GM18498 (cell line): ENCODE measurements around the gene CLPSL1.
"Not testable (repeated sequence)": the region's sequence is repeated elsewhere in the genome, so short reads cannot be mapped to it uniquely, and the experiment has no call there.

Experiments
- ATAC-seq: cut with Tn5 transposase; IDR thresholded peaks from one replicate; pipeline ENCODE4 v1.9.1; 2021; ENCODE audit warnings: mild to moderate bottlenecking, moderate library complexity; ENCODE audit not compliant: unreplicated experiment

The CLPSL1 gene, protein sequence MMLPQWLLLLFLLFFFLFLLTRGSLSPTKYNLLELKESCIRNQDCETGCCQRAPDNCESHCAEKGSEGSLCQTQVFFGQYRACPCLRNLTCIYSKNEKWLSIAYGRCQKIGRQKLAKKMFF

DNA sequence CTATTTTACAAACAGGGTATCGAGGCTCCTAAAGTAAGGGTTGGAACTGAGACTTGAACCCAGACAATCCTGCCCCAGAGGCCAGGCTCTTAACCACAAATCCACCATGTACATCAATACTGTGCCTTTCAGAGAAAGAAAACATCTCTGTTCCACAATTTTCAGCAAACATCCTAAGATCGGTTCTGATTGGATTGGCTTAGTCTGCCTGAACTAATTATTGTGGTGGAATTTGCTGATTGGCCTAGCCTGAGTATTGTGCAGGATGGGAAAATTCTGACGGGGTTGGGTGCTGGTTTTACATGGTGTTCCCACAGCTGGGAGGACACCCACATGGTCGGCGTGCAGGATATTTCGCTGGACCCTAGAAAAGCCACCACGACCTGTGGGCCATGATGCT lies at the start of gene CLPSL1:
TSS of gene CLPSL1 (plus strand) at position 301 of the 400 bp plus-strand sequence. CDS start at position 393, 92 bp downstream.
- no peak for ATAC-seq

DNA sequence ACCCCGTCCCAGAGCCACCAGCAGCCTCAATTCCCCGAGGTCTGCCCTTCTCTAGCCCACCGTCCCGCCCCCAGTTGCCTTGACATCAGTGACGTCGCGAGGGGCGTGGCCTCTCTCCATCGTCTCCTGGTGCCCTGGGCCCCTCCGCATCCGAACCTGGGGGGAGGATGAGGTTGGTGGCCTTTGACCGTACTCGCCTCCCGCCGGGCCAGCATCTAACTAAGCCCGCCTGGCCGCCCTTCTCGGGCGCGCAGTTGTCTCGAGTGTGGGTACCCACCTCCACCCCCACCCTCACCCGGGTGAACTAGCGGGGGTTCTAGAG lies 49.4 kb upstream of the CLPSL1 start:
- peak; percentile 54 for ATAC-seq

DNA sequence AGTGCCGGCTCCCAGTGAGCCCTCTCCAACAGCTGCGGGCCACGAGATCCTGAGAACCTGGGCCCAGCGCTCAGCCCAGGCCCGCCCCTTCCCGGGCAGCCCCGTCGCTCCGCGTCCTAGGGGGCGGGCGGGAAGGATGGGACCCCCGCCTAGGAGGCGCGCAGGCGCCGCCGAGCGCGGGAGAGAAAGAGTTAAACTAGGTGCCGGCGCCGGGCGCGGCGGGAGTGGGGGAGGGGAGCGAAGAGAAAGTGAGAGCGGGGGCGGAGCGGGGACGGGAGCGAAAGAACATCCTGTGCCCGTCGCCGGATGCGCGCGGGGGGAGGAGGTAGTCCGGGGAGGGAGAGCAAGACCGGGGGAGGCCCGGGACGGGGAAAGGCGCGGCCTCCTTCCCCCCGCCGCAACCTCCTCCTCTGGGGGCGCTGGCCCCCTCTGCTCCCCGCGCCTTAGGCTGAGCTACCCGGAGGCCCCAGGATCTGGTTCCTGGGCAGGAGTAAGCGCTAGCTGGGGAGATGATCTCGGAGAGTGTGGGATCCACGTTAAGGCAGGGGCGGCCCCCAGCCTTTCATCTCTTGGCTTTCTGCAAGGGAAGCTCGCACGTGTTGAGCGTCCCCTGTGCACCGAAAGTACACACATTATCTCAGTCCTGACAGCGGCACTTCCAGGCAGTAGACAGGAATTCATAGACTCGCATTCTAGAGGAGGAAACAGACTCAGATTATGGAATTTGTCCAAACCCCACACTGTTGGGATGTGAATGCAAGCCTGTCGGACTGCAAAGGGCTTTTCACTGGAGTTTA lies 48.9 kb upstream of the CLPSL1 start:
- peak; percentile 60 for ATAC-seq

DNA sequence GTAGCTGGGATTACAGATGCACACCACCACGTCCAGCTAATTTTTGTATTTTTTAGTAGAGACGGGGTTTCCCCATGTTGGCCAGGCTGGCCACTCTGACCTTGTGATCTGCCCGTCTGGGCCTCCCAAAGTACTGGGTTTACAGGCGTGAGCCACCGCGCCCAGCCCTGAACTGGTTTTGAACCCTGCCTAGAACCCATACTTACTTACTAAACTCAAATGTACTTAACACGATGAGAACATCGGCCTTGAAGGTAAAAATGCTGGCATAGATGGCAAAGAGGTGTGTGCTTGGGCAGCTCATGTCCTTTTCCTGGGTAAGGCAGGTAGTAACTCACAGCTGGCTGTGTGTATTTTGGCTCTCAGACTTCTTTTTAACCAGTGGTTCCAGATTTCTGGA lies 47.2 kb upstream of the CLPSL1 start:
- no peak for ATAC-seq

DNA sequence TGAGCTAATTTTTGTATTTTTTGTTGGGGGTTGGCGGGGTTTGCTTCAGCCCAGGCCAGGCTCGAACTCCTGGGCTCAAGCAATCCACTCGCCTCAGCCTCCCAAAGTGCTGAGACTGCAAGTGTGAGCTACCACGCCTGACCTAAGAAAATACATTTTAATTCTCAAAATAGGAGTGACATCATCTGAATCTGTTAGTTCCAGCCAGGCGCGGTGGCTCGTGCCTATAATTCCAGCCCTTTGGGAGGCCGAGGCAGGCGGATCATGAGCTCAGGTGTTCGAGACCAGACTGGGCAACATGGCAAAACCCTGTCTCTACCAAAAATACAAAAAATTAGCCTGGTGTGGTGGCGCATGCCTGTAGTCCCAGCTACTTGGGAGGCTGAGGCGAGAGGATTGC lies 46.5 kb upstream of the CLPSL1 start:
- not testable (repeated sequence) for ATAC-seq

DNA sequence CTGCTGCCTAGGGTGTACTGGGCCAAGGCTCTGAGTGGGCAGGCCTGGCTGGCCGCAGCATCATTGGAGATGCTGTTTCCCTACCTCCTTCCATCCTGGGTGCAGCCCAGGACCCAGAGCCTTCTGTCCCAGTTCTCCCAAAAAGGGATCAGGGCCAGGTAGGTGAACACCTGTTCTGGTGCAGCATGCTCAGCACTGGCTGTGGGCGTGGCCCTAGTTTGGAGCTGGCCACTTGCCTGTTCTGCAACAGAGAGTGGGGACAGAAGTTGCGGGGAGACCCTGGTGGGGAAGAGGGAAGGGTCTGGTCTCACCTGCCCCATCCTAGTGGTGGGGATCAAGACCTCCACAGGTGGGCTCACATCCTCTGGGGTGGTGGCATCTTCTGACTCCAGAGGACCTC lies 45.4 kb upstream of the CLPSL1 start:
- no peak for ATAC-seq

DNA sequence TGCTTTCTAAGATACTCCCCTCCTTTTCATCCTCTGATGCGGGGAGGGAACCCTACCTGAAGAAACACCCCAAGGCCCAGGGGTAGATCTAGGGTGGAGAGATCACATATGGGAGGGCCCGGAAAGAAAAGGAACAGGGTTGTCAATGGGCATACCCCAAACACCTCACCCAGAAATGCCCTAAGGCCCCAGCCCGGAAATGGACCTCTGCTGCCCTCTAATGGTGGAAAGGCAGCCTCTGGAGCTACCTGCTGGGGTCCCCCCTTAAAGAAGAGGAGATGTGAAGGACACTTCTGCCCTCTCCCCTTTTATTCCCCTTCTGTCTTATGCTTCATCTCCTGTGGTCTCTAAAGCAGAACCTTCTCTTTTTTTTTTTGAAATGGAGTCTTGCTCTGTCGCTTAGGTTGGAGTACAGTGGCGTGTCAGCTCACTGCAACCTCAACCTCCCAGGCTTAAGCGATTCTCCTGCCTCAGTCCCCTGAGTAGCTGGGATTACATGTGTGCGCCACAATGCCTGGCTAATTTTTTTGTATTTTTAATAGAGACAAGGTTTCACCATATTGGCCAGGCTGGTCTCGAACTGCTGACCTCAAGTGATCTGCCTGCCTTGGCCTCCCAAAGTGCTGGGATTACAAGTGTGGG lies 44.4 kb upstream of the CLPSL1 start:
- ATAC-seq = no peak

DNA sequence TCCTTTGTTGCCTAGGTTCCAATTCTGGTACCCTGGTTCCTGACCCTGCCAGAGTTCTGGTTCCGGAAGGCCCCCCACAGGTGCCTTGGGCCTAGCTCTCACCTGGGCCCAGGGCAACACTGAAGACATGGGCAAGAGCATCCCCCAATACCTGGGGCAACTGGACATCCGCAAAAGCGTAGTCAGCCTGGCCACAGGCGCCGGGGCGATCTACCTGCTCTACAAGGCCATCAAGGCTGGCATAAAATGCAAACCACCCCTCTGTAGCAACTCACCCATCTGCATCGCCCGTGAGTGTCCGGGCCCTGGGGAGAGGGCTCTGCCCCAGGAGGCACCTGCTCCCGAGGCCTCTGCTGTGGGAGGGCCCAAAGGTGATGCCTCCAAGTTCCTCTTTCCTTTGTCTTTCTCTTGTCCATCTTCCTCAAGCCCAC lies 43.8 kb upstream of the CLPSL1 start, which contains the start of gene ARMC12:
TSS of gene ARMC12 (plus strand) at position 51 of the 431 bp plus-strand sequence. CDS start at position 128, 77 bp downstream.
- no peak for ATAC-seq

DNA sequence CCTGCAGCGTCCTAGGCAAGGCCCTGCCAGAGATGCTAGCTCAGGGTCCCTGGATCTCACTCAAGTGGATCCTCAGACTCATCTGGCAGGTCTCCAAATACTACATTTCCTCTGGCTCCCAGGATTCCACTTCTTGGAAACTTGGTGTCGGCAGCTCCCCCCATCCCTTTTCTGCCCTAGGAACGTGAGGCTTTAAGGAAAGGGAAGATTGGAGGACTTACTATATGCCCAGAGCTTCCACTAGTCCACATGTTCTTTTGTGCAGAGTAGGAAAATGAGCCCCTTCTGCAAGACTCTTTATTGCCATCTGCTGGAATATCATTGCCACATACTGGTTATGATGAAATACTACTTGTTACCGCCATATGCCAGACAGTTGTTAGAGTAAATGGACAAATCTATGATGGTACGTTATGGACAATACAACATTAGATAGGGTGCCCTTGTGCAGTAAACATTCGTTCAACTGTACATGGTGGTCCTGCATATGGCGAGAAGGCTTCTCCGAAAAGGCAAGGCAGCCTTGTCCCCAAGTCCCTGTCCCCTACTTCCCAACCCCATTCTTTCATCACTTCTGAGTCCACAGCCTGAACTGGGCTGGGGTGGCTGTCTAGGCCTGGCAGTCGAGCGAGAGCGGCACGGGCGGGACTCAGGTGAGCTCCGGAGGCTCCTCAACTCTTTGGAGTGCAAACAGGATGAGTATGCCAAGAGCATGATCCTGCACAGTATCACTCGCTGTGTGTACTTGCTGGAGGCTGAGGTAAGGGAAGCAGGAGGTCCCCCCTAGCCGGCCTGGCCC lies 43.2 kb upstream of the CLPSL1 start:
- ATAC-seq = no peak

DNA sequence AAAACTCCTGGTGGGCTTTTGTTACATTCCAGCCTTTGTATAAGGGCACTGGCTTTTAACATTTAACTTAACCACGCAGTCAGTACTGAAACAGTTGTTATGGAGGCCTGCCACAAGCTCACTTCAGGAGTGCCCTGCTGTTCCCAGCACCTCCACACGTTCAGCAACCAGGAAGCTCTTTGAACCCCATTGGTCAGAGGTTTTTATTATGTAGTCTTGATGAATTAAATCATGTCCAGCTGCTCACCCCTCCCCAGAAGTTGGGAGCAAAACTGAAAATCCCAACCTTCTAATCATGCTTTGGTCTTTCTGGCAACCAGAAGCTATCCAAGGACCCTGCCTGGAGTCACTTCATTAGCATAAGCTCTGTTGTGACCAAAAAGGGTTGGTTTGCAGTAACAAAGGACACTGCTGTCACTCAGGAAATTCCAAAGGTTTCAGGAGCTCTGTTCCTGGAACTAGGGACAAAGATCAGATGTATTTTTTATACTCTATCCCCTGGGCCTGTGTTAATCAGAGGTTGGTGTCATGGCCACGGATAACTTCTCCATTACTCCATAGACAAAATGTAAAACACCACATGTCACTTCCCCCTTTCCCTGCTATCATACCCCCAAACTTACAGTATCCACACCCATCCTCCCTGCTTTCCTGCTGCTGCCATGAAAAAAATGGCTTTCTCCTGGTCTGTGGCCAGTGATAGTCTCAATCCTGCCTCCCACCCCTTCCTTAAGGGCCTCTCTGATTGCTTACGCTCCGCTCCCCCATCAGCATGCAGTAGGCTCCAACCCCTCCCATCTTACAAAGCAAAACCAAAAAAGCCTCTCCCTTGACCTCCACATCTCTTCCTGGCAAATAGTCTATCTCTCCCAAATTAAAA lies 40.9 kb upstream of the CLPSL1 start:
- no peak for ATAC-seq

DNA sequence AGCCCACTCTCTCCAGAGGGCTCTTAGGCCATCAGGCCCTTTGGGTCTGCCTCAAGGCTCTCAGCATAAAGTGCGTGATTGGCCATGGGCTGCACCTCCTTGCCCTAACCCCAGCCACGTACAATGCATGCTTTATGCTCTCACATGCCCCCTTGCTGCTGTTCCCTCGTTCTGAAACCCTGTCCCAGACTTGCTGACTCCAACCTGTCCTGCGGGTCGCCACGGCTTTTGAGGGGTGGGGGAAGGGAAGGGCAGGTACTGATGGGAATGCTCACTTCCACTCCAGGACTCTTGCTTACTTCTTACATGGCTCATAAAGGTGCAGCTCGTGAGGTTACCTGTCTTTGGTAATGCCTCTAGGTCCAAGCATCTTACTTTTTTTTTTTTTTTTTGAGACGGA lies 38.0 kb upstream of the CLPSL1 start:
- ATAC-seq = no peak

DNA sequence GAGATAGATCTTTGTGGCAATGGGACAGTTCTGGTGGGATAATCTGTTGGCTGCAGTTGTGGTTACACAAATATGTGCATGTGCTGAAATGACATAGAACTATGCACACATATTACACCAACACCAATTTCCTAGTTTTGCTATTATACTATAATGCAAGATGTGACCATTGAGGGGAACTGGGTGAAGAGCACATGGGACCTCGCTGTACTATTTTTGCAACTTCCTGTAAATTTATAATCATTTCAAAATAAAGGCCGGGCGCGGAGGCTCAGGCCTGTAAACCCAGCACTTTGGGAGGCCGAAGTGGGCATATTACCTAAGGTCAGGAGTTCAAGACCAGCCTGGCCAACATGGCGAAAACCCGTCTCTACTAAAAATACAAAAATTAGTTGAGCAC lies 35.3 kb upstream of the CLPSL1 start:
- ATAC-seq = no peak

DNA sequence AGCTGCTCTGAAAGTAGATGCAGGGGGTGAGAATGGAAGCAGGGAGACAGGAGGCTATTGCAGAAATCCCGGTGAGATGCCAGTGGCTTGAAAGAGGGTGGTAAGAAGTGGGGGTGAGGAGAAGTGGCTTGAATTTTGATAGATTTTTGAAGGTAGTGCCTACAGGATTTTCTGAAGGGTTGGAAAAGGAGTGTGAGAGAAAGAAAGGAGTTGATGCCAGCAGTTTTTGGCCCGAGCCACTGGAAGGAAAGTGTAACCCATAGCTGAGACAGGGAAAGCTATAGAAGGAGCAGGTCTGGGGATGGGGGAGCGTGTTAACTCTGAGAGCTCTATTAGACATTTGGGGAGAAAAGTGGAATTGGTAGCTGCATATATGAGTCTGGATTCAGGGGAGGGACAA lies 34.3 kb upstream of the CLPSL1 start:
- ATAC-seq = no peak

DNA sequence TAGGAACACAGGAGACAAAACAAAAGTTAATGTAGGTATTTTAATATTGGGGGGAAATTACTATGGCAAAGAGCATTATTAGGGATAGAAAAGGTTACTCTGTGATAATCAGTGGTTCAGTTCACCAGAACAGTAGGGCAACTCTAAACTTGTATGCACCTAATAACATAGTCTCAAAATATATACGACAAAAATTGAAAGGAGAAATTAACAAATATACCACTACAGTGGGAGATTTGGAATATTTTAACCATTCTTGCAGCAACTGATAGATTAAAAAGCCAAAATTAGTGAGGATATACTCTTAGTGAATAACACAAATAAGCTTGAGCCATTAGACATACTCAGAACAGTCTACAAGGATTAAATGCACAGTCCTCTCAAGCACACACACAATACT lies 32.9 kb upstream of the CLPSL1 start:
- ATAC-seq = no peak

DNA sequence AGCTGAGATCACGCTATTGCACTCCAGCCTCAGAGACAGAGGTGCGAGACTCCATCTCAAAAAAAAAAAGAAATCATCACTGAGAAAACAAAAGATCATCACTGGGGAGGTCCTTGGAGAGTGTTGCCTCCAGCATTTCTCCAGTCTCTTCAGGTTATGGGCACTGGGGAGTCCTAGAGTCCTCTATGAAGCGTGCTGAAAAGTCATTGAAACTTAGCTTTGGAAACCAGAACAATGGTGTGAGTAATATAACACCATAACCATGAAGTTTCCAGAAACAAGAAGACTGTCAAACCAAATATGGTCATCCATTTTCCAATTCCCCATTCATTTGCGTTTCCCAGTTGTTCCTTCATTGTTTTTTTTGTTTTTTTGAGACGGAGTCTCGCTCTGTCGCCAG lies 30.3 kb upstream of the CLPSL1 start:
- ATAC-seq = no peak

DNA sequence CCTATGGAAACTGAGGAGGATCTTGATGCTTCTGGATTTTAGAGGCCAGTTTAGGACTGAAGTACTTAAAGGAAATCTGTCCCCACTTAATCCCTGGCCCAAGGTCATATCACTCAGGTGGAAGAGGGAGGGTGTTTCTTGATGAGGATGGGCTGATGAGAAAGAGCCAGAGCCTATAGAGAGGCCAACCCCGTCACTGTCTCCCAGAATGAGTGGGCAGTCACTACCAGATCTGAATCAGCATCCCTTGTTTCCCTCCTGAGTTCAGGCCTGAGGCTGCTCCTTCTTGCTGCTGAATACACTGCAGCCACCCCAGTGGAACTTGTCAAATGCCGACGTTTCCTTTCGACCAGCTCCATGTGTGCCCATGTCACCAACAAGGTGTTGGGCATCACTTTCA lies 29.2 kb upstream of the CLPSL1 start:
- no peak for ATAC-seq

DNA sequence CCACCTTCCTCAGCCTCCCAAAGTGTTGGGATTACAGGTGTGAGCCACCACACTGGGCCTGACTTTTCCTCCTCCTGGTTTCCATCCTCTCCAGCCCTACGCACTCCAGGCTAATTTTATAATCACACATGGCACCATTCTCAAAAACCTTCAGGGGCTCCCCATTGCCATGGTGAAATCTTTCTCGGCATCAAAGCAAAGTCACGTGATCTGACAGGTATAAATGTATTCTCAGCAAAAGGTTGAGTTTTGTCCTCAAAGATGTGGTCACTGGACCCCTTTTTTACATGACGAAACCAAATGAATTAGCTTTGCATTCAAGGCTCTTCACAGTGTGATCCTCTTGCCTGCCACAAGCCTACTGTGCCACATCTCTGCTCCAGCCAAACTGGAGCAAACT lies 28.5 kb upstream of the CLPSL1 start:
- no peak for ATAC-seq

DNA sequence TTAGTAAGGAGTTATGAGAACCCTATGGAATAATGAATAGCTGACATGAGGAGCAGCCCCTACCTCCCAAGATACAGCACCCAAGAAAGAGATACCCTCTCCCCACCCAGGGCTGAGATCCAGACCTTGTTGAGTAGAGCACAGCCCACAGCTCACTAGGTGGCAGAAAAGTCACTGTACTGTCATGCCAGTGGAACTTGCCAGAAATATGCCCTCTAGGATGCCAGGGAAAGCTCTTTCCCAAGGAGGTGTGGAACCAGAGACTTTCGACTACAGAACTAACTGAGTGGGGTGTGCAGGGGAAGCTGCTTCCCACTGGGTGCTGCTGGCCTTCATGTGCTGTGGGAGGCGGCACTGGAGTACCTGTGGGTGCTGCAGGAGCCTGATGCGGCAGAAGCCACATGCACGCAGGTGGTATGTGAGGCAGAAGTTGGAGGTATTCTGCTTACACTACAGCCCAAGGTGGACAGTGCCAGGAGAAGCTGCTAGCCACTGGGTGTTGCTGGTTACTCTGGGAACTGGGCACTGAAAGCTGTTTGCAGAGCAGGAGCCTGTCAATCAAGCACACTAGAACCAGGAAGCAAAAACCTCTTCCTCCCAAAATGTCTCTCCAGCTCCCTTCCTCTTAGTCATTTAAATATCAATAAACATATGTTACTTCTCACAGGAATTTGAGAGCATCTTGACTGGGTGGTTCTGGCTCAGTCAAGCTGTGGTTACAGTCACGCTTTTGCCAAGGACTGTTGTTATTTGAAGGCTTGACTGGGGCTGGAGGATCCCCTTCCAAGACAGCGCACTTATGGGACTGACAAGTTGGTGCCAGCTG lies 26.2 kb upstream of the CLPSL1 start:
- no peak for ATAC-seq

DNA sequence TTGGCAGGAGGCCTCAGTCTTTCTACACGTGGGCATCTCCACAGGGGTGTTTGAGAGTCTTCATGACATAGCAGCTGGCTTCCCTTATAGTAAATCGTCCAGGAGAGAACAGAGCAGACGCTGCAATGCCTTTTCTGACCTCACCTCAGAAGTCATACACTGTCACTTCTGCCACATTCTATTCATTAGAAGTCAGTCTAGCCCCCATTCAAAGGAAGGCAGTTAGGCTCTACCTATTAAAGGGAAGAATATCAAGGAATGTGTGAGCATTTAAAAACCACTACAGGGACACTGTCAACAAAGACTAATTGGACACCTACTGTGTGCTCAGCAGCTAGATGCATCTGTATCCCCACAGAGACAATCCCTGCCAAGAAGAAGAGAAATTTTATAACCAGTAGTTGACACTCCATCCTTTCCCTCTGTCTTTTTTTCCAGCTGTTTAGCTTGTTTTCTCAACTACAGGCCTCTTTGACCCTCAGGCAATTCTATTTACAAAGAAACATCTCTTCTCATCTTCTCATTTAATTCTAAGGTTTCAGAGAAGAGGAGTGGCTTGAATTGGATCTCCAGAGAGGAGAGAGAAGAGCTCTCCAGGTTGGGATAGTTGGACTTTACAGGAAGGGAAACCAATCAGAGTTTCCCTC lies 25.4 kb upstream of the CLPSL1 start:
- no peak for ATAC-seq
